Gastroesophageal sphincter (tissue), 4 donors: ENCODE results near the gene TELO2. TPM values are rescaled to one million over a fixed set of nuclear protein-coding genes. Genes with fewer than 3 reads are reported as not detected.
A peak's percentile ranks its signal among the peaks of the same experiment; 100 is the strongest.

Experiments
- ATAC-seq: fragments of 150-250 bp; one replicate; pipeline ENCODE4 v1.9.1; 2016; ENCODE audit warnings: mild to moderate bottlenecking, moderate library complexity
- H3K27ac ChIP-seq, 4 donors: fragments of 200-600 bp; sonication (generic) in 3 of 4; 1 replicate in 3 of 4; 2 replicates in 1 of 4; pipeline ENCODE4 v1.5.1; 2016 to 2019
- H3K27me3 ChIP-seq: fragments of 200-600 bp; sonication (generic); one replicate; pipeline ENCODE4 v1.5.1; 2019
- H3K36me3 ChIP-seq, 2 donors: fragments of 200-600 bp; sonication (generic); one replicate each; pipeline ENCODE4 v1.5.1; 2019; ENCODE audit warnings: control low read depth in 1 of 2
- H3K4me1 ChIP-seq, 3 donors: fragments of 200-600 bp; sonication (generic); 1 replicate in 2 of 3; 2 replicates in 1 of 3; pipeline ENCODE4 v1.5.1; 2016 to 2019; ENCODE audit warnings: control low read depth in 2 of 3
- H3K4me3 ChIP-seq, 2 donors: fragments of 200-600 bp; sonication (generic); one replicate each; pipeline ENCODE4 v1.5.1; 2019; ENCODE audit warnings: mild to moderate bottlenecking in 1 of 2, moderate library complexity in 1 of 2
- H3K9me3 ChIP-seq, 3 donors: fragments of 200-600 bp; sonication (generic); one replicate each; pipeline ENCODE4 v1.5.1; 2017 to 2019; ENCODE audit warnings: control low read depth in 2 of 3
- EP300 ChIP-seq: sonication (generic); formaldehyde crosslinking; IDR thresholded peaks from one replicate; pipeline ENCODE4 v1.6.1; 2017; ENCODE audit warnings: antibody characterized with exemption, mild to moderate bottlenecking
- POLR2A ChIP-seq, 2 donors: fragments of 450-650 bp; IDR thresholded peaks; one replicate each; pipeline ENCODE4 v1.6.1; 2017; ENCODE audit warnings: antibody characterized with exemption in 2 of 2, mild to moderate bottlenecking in 2 of 2, moderate library complexity in 1 of 2
- POLR2AphosphoS5 ChIP-seq: sonication (generic); formaldehyde crosslinking; IDR thresholded peaks from one replicate; pipeline ENCODE4 v1.6.1; 2017; ENCODE audit warnings: antibody characterized with exemption
- WGBS, 2 donors: methylation state at CpG; one replicate each; pipeline ENCODE4 v1.1.5; 2018; ENCODE audit warnings: low coverage in 1 of 2; 5-methylcytosine and 5-hydroxymethylcytosine counted together
- total RNA-seq, 4 donors: library from RNA; depleted of rRNA; stranded (reverse); fragments of >200 nt; gene quantifications; one replicate each; pipeline ENCODE4 v1.1.0, GENCODE V29; 2016
- TF ChIP-seq, protein P1 (sequence below), 4 experiments: fragments of 200-600 bp in 2 of 4; fragments of 450-650 bp in 2 of 4; sonication (generic) in 1 of 4; IDR thresholded peaks; one replicate each; pipeline ENCODE4 v1.5.1; 2017 to 2019; ENCODE audit warnings: antibody characterized with exemption in 4 of 4, mild to moderate bottlenecking in 2 of 4, moderate library complexity in 2 of 4

Gene TELO2
- total RNA-seq, 4 donors from 2014 or later: 10.9 to 33.9 (median 20.8) TPM

DNA sequence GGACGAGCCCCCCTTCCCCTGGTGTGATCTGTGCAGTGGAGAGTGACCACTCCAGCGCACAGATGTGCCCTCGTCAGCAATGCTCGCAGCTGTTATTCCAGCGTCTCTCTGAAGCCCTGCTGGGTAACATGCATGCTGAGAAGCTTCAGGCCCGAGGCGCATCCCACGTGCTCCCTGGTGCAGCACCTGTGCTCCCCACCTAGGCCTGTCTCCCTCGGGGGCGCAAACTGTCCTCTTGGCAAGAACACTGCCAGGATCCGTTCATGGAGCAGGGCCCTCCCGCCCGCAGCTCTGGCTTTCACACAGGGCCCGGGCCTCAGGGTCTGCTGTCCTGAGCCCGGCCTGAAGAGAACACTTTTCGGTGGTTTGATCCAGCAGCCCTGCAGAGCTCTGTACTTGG is 53.3 kb downstream of the TELO2 start:
- Histone ChIP-seq H3K36me3 (peaks cover 0 to 68% of the 10 kb centered on the region in 2 donors), H3K27me3 (no peaks in the 10 kb centered on the region), H3K9me3 (no peaks in the 10 kb centered on the region), H3K4me1 (peaks cover 3 to 100% (median 57%) of the 10 kb centered on the region in 3 donors), H3K27ac (peak overlapping the region; percentile 77 to 92 (median 89)), H3K4me3 (peak overlapping the region in 1 of 2 donors; percentile 4)
- WGBS, 2 donors: 100% methylated on average over 3 of the region's 16 CpGs; no CpG with 5 or more reads in 1 of the 2 donors
- no peak for ATAC-seq
- TF ChIP-seq, protein P1, sequence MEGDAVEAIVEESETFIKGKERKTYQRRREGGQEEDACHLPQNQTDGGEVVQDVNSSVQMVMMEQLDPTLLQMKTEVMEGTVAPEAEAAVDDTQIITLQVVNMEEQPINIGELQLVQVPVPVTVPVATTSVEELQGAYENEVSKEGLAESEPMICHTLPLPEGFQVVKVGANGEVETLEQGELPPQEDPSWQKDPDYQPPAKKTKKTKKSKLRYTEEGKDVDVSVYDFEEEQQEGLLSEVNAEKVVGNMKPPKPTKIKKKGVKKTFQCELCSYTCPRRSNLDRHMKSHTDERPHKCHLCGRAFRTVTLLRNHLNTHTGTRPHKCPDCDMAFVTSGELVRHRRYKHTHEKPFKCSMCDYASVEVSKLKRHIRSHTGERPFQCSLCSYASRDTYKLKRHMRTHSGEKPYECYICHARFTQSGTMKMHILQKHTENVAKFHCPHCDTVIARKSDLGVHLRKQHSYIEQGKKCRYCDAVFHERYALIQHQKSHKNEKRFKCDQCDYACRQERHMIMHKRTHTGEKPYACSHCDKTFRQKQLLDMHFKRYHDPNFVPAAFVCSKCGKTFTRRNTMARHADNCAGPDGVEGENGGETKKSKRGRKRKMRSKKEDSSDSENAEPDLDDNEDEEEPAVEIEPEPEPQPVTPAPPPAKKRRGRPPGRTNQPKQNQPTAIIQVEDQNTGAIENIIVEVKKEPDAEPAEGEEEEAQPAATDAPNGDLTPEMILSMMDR (IDR thresholded peaks at IDR 0.05): no peak
- TF ChIP-seq EP300 (no peak), POLR2AphosphoS5 (no peak), POLR2A (IDR thresholded peaks at IDR 0.05) (no peak)

- TF ChIP-seq POLR2AphosphoS5: no peak
- TF ChIP-seq EP300: no peak
- TF ChIP-seq POLR2A (IDR thresholded peaks at IDR 0.05): no peak
- TF ChIP-seq, protein P1 (IDR thresholded peaks at IDR 0.05): no peak
- no peak for ATAC-seq
- Histone ChIP-seq H3K27ac (peak overlapping the region in 3 of 4 donors; percentile 88 to 92 (median 90)), H3K36me3 (peaks cover 0 to 66% of the 10 kb centered on the region in 2 donors), H3K4me3 (no peak overlapping the region), H3K27me3 (no peaks in the 10 kb centered on the region), H3K4me1 (peaks cover 3 to 99% (median 53%) of the 10 kb centered on the region in 3 donors), H3K9me3 (no peaks in the 10 kb centered on the region)
- 43 to 66% methylated on average over 2 to 4 of the region's 5 CpGs for WGBS, 2 donors
Measured at GRCh38 chr16:1548233-1548632, 55.1 kb downstream of the TELO2 start.

- H3K9me3 ChIP-seq: no peaks in the 10 kb centered on the region
Measured at GRCh38 chr16:1548727-1549126, 55.6 kb downstream of the TELO2 start.

GRCh38 chr16:1550069-1550468 is 56.9 kb downstream of the TELO2 start:
- 0 to 2% methylated on average over 1 to 6 of the region's 8 CpGs for WGBS, 2 donors
- no peak for ATAC-seq
- Histone ChIP-seq H3K27ac (peak overlapping the region; percentile 59 to 90 (median 82)), H3K27me3 (no peaks in the 10 kb centered on the region), H3K9me3 (no peaks in the 10 kb centered on the region), H3K36me3 (peaks cover 0 to 80% of the 10 kb centered on the region in 2 donors), H3K4me3 (no peak overlapping the region), H3K4me1 (peaks cover 3 to 93% (median 45%) of the 10 kb centered on the region in 3 donors)
- TF ChIP-seq, protein P1 (IDR thresholded peaks at IDR 0.05): no peak
- peak; percentile 6 for TF ChIP-seq POLR2AphosphoS5
- no peak for TF ChIP-seq POLR2A (IDR thresholded peaks at IDR 0.05)
- TF ChIP-seq EP300: no peak

More at GRCh38 chr16:1548727-1549126, 55.6 kb downstream of the TELO2 start:
- Histone ChIP-seq H3K4me3 (no peak overlapping the region), H3K36me3 (peaks cover 0 to 66% of the 10 kb centered on the region in 2 donors), H3K27me3 (no peaks in the 10 kb centered on the region), H3K27ac (peak overlapping the region in 3 of 4 donors; percentile 88 to 92 (median 90)), H3K4me1 (peaks cover 3 to 98% (median 53%) of the 10 kb centered on the region in 3 donors)
- no peak for TF ChIP-seq EP300
- no peak for TF ChIP-seq POLR2AphosphoS5
- TF ChIP-seq POLR2A (IDR thresholded peaks at IDR 0.05): no peak
- TF ChIP-seq, protein P1 (IDR thresholded peaks at IDR 0.05): no peak
- 69 to 80% methylated on average over 10 to 12 of the region's 23 CpGs for WGBS, 2 donors
- no peak for ATAC-seq

- Histone ChIP-seq H3K27me3 (no peaks in the 10 kb centered on the region), H3K36me3 (peaks cover 0 to 86% of the 10 kb centered on the region in 2 donors), H3K4me1 (peaks cover 3 to 88% (median 40%) of the 10 kb centered on the region in 3 donors), H3K9me3 (no peaks in the 10 kb centered on the region), H3K4me3 (no peak overlapping the region), H3K27ac (peak overlapping the region; percentile 59 to 90 (median 82))
- ATAC-seq: no peak
- no CpG with 5 or more reads among the region's 15 CpGs for WGBS, 2 donors
- TF ChIP-seq, protein P1 (IDR thresholded peaks at IDR 0.05): no peak
- TF ChIP-seq POLR2AphosphoS5: no peak
- TF ChIP-seq POLR2A (IDR thresholded peaks at IDR 0.05): no peak
- TF ChIP-seq EP300: no peak
Measured at GRCh38 chr16:1550696-1551095, 57.5 kb downstream of the TELO2 start.
